ENCODE data around the gene ELOVL2.
"Not testable (repeated sequence)": the region's sequence is repeated elsewhere in the genome, so short reads cannot be mapped to it uniquely, and the experiment has no call there.

The ELOVL2 gene, protein sequence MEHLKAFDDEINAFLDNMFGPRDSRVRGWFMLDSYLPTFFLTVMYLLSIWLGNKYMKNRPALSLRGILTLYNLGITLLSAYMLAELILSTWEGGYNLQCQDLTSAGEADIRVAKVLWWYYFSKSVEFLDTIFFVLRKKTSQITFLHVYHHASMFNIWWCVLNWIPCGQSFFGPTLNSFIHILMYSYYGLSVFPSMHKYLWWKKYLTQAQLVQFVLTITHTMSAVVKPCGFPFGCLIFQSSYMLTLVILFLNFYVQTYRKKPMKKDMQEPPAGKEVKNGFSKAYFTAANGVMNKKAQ
- long read RNA-seq, donor 1, partial matches to known transcripts, result 0 of 1 reads
- long read RNA-seq, donor 1, other reads (novel, unspliced or antisense), result 0 of 1 reads
- long read RNA-seq, donor 2, result 0 reads
- long read RNA-seq, donor 3, result 0 reads
- long read RNA-seq, donor 4, result 0 reads
- long read RNA-seq, donor 5, partial matches to known transcripts, result 0 of 2 reads
- long read RNA-seq, donor 5, other reads (novel, unspliced or antisense), result 0 of 2 reads
- long read RNA-seq, donor 6, partial matches to known transcripts, result 0 of 3 reads
- long read RNA-seq, donor 6, other reads (novel, unspliced or antisense), result 0 of 3 reads
- long read RNA-seq, donor 7, partial matches to known transcripts, result 0 of 2 reads
- long read RNA-seq, donor 7, other reads (novel, unspliced or antisense), result 0 of 2 reads
- long read RNA-seq, donor 8, result 0 reads

DNA sequence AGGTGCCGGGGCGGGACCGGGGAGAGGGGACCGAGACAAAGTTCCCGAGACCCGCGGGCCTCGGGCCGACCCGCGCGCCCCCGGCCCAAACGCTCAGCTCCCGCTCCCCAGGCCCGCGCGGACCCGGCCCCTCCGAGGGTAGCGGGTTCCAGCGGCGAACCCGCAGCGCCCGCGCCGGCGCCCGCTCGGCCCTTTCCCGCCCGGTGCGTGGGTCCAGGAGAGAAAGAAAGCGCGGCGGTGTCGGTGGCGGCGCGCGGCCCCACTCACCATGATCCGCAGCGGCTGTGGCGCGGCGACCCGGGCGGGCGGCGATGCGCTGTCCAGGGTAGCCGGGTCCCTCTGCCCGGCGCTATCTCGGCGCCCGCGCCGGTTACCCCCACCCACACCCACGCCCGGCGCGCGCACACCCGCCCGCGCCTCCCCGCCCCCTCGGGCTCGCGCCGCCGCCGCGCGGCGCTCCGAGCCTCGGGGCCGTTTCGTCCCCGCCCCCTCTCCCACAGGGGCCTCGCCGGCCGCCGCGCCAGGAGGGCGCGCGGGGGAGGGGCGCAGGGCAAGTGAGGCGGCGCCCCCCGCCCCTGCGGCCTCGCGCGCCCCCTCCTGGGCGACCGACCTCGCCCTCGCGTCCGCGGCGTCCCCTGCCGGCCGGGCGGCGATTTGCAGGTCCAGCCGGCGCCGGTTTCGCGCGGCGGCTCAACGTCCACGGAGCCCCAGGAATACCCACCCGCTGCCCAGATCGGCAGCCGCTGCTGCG lies at the start of gene ELOVL2:
ELOVL2 (minus strand) TSS at position 345 of the 751 bp plus-strand sequence; CDS start at position 270, 75 bp downstream.
- peak; percentile 77 for DNase-seq

DNA sequence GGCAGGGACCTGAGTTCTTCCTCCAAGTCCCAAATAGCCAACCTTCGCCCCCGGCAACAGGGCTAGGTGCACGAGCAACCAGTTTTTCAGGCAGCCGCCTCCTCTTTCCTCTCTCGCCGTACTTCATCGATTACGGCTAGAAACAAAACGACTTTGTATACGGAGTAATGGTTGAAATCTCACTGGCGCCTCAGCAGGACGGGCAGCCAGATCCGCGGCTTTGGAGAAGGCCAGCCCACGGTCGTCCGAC lies 49.2 kb upstream of the ELOVL2 start:
- DNase-seq, result peak; percentile 92

DNA sequence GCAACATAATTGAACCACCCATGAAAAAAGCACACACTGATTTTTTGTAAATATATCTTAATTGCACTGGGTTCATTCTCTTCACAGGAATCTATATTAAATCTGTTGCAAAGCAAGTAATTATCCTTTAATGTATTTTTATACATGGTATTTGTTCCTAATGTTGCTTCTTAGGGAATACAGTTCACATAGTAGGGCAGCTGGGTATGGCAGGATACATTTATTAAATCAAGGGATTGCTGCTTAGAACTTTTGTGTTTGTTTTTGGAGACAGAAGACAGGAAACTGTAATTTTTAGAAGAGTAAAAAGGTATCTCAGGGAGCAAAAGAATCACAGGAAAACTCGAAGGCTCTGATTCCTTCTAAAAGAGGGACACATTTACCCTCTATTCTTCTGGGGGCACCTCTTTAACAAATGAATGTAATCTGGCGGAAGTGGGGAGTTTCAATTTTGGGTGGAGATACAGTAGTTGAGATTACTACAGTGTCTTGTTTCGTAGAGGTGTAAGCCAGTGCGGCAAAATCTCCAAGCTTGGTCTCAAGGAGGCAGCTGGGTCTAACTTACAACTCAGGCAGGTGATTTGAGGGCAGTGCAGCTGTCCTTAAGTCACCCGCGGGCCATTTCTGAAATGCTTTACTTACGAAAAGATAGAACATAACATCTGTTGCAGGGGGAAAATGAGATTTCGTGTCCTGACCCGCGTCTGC lies 48.7 kb upstream of the ELOVL2 start:
- DNase-seq, result no peak

DNA sequence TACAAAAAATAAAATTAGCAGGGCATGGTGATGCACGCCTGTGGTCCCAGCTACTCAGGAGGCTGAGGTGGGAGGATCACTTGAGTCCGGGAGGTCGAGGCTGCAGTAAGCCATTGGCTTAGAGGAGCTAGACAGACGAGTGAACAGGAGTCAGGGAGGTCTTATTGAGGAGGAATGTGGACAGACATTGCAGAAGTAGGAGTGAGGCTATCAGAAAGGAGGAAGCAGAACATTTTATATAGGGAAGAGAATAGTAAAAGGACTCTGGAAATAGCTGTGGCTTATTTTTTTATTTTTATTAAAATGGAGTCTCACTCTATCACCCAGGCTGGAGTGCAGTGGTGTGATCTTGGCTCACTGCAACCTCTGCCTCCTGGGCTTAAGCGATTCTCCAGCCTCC lies 47.0 kb upstream of the ELOVL2 start:
- not testable (repeated sequence) for DNase-seq

DNA sequence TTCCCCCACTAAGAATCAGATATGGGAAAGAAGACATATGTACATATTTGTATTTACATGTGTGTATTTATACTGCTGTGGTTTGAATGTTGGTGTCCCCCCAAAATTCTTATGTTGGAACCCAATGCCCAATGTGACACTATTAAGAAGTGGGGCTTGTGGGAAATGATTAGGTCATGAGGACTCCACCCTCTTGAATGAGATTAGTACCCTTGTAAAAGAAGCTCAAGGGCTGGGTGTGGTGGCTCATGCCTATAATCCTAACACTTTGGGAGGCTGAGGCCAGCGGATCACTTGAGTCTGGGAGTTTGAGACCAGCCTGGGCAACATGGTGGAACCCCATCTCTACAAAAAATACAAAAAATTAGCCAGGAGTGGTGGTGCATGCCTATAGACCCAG lies 45.6 kb upstream of the ELOVL2 start:
- DNase-seq, result no peak

DNA sequence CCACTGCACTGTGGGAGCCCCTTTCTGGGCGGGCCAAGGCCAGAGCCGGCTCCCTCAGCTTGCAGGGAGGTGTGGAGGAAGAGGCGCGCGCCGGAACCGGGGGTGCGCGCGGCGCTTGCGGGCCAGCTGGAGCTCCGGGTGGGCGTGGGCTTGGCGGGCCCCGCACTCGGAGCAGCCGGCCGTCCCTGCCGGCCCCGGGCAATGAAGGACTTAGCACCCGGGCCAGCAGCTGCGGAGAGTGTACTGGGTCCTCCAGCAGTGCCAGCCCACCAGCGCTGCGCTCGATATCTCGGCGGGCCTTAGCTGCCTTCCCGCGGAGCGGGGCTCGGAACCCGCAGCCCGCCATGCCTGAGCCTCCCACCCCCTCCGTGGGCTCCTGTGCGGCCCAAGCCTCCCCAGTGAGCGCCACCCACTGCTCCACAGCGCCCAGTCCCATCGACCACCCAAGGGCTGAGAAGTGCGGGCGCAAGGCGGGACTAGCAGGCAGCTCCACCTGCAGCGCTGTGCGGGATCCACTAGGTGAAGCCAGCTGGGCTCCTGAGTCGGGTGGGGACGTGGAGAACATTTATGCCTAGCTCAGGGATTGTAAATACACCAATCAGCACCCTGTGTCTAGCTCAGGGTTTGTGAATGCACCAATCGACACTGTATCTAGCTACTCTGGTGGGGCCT lies 43.2 kb upstream of the ELOVL2 start:
- not testable (repeated sequence) for DNase-seq

DNA sequence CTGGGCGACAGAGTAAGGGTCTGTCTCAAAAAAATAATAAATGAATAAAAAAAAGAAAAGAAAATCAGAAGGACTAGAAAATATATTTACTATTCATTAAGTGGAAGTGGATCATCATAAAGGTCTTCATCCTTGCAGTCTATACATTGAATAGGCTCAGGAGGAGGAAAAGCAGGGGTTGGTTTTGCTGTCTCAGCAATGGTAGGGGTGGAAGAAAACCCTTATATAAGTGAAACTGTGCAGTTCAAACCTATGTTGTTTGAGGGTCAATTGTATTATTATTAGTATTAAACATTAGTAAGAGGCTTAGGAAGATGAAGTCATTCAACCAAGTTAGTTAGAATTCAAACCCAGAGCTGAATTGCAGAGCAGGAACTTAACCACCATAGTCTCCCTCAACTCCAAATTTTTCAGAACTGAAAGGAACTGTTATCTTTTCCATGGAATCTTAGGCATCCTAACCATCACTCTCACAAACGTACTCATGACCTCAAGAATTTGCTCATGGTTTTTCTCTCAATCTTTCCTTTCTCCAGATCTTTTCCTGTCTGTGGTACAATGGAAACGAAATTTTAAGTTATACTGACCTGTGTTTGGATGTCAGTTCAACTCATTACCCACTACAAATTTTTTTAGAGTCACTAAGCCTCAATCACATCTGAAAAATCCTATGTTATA lies 41.8 kb upstream of the ELOVL2 start:
- no peak for DNase-seq

DNA sequence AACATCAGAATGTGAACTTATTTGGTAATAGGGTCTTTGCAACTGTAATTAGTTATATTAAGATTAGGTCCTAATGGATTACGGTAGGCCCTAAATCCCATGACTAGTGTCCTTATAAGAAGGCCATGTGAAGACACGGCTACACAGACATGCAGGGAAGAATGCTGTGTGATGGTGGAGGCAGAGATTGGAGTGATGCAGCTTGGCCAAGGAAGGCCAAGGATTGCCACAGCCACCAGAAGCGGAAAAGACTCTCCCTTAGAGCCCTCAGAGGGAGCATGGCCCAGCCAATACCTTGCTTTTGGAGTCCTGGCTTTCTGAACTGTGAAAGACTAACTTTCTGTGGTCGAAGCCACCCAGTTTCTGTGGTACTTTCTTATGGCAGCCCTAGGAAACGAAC lies 39.9 kb upstream of the ELOVL2 start:
- no peak for DNase-seq

DNA sequence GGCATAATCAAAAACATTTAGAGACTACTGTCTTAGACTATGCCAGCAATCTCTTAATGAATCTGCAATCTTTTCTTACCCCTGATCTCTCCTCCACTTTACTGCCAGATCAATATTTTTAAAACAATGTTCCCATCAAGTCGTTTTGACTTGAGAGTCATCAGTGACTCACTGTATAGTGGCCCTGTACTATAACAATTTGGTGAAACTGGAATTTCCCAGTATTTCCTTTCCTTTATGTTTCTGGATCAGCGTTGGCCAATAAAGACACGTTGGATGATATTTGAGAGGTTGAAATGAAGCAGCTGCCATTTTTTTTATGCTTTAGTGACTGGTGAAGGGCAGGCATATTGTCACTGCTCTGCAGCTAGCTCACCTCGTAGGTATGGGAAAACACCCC lies 39.4 kb upstream of the ELOVL2 start:
- DNase-seq, result no peak

DNA sequence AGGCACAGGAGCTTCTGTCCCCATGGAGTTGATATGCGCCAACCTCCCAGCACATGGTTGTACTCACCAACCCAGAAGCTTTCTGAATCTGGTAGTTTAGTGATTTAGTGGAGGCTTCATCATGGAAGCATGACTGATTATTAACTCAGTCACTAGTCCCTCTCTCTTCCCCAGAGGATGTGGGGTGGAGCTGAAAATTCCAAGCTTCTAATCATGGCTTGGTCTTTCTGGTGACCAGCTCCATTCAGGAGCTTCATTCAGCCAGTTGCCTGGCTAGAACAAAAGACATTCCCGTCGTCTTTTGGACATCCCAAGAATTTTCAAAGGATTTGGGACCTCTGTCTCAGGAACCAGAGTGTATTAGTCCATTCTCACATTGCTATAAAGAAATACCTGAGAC lies 36.2 kb upstream of the ELOVL2 start:
- DNase-seq, result no peak

DNA sequence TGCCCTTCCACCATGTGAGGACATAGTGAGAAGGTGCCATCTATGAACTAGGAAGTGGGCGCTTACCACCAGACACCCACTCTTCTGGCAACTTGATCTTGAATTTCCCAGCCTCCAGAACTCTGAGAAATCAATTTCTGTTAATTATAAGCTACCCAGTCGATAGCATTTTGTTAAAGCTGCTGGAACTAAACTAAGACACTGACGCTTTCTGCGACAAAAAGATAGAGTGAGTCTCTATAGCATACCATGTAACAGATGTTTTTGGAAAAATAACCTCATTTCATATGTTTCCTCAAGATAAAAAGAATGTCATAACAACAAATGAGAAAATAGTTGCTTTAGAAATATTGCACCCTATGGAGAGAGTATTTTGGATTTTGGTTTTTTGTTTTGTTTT lies 34.2 kb upstream of the ELOVL2 start:
- no peak for DNase-seq

DNA sequence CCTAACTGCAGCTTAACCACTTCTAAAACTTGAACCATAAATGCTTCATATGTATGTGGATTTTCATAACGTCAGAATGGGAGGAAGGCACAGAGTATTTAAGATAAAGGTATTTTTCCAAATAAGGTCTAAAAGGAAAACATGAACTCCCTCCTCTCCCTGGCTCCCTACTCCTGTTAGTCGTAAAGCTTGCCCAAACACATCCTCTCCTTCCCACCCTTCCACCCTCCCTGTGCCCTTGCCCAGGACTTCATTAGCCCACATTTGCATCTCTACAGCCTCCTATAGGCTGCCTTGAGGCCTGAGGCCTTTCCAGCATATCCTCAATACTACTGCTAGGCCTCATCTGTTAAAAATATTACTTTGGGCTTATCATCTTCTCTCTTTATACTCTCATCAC lies 32.4 kb upstream of the ELOVL2 start:
- no peak for DNase-seq

DNA sequence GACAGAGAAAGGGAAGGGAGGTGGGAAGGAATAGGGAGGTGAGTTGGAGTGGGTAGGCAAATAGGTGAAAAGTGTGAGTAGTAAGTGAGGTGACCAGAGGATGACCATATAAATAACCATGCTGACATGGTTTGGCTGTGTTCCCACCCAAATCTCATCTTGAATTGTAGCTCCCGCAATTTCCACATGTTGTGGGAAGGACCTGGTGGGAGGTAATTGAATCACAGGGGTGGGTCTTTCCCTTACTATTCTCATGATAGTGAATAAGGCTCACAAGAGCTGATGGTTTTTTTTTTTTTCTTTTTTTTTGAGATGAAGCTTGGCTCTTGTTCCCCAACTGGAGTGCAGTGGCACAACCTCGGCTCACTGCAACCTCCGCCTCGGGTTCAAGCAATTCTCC lies 28.0 kb upstream of the ELOVL2 start:
- no peak for DNase-seq

DNA sequence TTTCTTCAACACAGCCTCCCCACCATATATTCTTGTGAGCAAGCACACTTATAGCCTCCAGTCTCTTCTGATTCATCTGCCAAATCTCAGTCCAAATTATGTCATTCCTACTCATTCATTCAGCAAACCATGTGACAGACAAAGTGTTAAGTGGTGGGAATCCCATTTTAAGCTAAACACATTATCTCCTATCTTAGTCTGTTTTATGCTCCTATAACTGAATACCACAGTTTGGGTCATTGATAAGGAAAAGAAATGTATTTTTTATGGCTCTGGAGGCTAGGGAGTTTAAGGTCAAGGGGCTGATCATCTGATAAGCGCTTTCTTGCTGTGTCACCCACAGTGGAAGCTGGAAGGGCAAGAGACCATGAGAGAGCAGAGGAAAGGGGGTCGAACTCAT lies 25.7 kb upstream of the ELOVL2 start:
- no peak for DNase-seq

DNA sequence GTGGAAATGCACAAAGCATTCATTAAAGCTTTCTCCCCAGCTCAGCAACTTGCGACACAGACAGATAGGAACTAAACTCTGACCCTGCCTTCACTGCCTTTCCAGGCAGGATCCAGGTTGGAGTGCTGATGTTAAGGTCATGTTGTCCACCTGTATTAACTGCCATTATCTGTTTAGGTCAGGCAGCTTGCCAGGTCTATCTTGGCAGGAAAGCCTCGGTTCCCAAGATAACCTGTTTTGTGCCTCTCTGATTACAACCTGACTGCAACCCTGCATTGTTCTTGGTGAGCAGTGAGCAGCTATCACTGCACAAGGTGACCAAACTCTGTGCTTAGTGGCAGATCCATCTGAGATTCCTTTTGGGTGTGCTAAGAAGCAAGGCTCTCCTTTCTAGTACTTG lies 23.2 kb upstream of the ELOVL2 start:
- no peak for DNase-seq

DNA sequence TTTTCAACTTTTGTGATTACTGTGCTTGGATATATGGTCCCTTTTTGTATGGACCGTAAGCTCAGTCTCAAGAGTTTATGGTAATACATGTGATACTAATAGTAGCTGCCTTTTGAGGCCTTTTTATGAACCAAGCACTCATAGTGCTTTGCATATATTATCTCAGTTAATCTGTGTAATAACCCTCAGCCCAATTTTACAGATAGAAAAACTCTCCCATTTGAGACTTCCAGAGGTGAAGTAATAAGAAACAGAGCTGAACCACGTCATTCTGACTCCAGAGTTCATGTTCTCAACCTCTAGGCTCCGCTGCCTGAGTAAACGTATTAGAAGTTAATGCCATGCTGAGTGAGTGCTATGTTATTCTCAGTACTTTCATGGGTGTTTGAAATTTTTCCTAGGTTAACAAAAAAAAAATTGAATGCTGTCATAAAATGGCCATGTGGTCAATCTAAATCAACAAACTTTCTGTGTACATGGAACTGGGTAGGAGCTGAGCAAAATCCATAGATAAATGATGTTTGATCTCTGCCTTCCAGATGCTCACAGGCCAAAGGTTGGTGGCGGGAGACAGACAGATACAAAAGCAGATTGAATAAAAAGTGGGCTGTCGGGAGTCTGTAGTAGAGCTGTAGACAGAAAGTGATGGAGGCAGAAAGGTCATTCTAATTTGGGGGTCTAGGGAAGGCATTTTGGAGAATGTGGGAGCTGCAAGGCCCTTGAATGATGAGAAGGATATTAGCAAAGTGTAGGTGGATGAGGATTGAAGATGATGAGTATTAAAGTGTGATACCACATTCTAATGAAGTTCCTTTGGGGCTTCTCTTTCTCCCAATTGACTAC lies 22.6 kb upstream of the ELOVL2 start:
- no peak for DNase-seq

DNA sequence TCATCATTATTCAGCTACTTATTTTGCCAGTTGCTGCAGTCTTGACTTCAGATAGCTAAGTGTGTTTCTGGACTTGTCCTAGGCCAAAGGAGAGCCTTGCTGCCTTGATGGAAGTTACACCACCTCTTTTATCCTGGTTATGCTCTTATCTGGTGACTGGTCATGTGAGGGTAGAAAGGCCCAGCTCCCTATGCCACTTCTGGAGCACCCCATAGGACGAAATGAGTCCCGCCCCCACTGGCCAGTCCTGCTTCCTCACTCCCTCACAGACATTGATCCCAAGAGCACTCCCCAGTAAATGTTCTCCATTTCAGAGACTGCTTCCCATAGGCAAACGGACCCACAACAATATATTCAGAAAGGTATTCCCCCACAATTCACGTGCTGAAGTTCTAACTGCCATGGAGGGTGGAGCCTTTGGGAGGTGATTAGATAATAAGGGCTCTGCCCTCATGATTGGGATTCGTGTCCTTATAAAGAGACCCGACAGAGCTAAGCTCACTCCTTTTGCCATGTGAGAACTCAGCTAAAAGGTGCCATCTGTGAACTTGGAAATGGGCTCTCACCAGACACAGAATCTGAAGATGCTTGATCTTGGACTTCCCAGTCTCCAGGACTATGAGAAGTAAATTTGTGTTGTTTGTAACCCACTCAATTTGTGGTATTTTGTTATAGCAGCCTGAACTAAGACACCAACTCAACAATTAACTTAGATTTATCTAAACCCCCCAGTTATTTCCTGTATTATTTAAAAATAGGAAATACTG lies 21.5 kb upstream of the ELOVL2 start:
- DNase-seq, result no peak

DNA sequence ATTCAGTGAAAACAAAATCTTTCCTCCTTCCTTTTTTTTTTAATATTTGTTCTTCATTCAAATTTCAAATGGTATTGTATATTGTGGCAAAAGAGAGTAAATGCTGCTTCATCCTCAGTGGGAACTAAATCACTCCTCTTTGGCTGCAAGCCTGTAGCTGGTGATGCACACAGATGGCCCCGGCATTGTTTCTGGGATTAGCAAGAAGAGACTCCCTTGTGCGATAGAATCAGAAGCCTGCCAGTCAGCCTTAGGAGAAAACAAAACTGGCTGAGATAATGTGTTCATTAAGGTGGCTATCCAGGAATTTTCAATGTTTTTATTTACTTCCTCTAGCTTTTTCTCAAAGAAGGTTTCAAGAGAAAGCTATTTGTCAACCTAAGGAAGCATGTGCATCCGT lies 20.7 kb upstream of the ELOVL2 start:
- DNase-seq, result no peak

DNA sequence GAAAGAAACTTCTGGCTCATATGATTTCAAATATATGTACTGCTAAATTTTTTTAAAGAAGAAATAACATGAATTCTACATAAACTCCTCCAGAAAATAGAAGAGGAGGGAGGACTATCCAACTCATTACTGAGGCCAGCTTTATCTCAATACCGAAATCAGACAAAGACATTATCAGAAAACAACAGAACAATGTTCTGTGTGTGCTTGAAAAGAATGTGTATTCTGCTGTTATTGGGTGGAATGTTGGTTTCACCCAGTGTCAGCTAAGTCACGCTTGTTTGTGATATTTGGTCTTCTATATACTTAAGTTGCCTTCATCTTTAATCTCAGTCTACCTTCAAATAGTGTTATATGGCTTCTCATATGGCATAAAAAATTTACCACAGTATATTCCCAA lies 18.6 kb upstream of the ELOVL2 start:
- no peak for DNase-seq

DNA sequence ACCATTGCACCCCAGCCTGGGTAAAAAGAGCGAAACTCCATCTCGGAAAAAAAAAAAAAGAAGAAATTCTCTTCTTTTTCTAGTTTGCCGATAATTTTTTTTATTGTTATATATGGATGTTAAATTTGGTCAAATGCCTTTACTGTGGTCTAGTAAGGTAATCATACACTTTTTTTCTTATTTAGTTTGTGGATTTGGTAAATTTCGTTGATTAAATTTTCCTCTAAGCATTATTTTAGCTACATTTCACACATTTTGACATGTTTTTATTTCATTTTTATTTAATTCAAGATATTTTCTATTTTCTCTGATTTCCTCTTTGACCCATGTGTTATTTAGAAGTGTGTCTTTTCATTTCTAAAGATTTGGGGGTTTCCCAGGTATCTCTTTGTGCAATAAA lies 18.0 kb upstream of the ELOVL2 start:
- DNase-seq, result no peak

Data from right kidney (tissue), 9 donors.